Retinal pigment epithelial cell (primary cell): ENCODE data around the gene C1orf198.

Source experiments
- DNase-seq: peaks from one replicate; pipeline ENCODE4 v3.0.0-alpha.2; 2010; ENCODE audit warnings: low read depth
- H3K4me3 ChIP-seq: 2 replicates; pipeline ENCODE4 v1.5.1; 2011; ENCODE audit warnings: mild to moderate bottlenecking, low read length, control low read depth, moderate library complexity
- CTCF ChIP-seq: conservative IDR thresholded peaks from 2 replicates; pipeline ENCODE4 v1.5.1; 2011; ENCODE audit warnings: low read depth, low read length, control low read depth, inconsistent platforms

Gene C1orf198

GRCh38 chr1:230909974-230910754 lies 41.8 kb upstream of the C1orf198 start:
- no peak for TF ChIP-seq CTCF
- H3K4me3 ChIP-seq: no peak overlapping the region
- DNase-seq: no peak

- TF ChIP-seq CTCF: no peak
- H3K4me3 ChIP-seq: no peak overlapping the region
- no peak for DNase-seq
Observed at GRCh38 chr1:230907472-230908205, 39.3 kb upstream of the C1orf198 start.

GRCh38 chr1:230906226-230906625 lies 37.9 kb upstream of the C1orf198 start:
- no peak for DNase-seq
- no peak for TF ChIP-seq CTCF
- H3K4me3 ChIP-seq: no peak overlapping the region

- no peak for DNase-seq
- TF ChIP-seq CTCF: no peak
- H3K4me3 ChIP-seq: no peak overlapping the region
Observed at GRCh38 chr1:230905733-230906132, 37.4 kb upstream of the C1orf198 start.

GRCh38 chr1:230902349-230902923 lies 34.1 kb upstream of the C1orf198 start:
- DNase-seq: no peak
- TF ChIP-seq CTCF: no peak
- no peak overlapping the region for H3K4me3 ChIP-seq

GRCh38 chr1:230901671-230902070 lies 33.4 kb upstream of the C1orf198 start:
- no peak for TF ChIP-seq CTCF
- no peak for DNase-seq
- no peak overlapping the region for H3K4me3 ChIP-seq

GRCh38 chr1:230900984-230901383 lies 32.7 kb upstream of the C1orf198 start:
- DNase-seq: no peak
- no peak overlapping the region for H3K4me3 ChIP-seq
- TF ChIP-seq CTCF: no peak
